Erythroblast (primary cell): ENCODE results near the gene OAS3.

ENCODE experiments used
- GATA1 ChIP-seq: IDR thresholded peaks from 2 replicates; pipeline ENCODE4 v1.6.1; 2011; ENCODE audit warnings: low read depth, mild to moderate bottlenecking, control low read depth, low read length, moderate library complexity
- POLR2A ChIP-seq: IDR thresholded peaks from 2 replicates; pipeline ENCODE4 v1.6.1; 2011; ENCODE audit warnings: mild to moderate bottlenecking, low read length

DNA sequence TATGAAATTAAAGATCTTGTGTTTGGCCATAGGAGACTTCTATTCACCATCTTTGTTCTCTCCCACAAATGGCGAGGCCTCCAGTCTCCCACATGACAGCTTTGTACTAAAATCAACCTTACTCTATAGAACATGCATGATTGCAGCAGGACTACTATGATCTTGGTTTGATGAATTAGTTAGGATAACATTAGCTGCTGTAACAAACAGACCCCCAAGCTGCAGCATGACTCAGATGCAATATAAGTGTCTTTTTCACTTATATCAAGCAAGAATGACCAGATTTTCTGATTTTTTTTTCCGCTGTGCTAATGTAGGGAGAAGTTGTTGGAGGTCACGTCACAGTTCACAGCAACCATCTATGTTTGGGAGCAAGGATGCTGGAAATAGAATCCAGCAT, 10.8 kb upstream of the OAS3 start:
- no peak for TF ChIP-seq POLR2A
- no peak for TF ChIP-seq GATA1
